ENCODE results near the gene NGFR.

NGFR gene

GRCh38 chr17:49551221-49552069 lies 56.4 kb downstream of the NGFR start:
- no peak for TF ChIP-seq CTCF (IDR thresholded peaks at IDR 0.05; ENCODE audit: insufficient read depth, low read length, poor library complexity, severe bottlenecking)
- H3K27me3 ChIP-seq (replicated peaks; ENCODE audit: control insufficient read depth, insufficient read depth, low read length), result no peaks in the 10 kb centered on the region
- no peak for DNase-seq (ENCODE audit: extremely low read depth, insufficient read length)
- H3K4me3 ChIP-seq (replicated peaks; ENCODE audit: low read depth, low read length), result no peak overlapping the region
- no peaks in the 10 kb centered on the region for H3K36me3 ChIP-seq (ENCODE audit: control insufficient read depth, insufficient read depth, low read length)

- TF ChIP-seq CTCF (IDR thresholded peaks at IDR 0.05; ENCODE audit: insufficient read depth, low read length, poor library complexity, severe bottlenecking), result no peak
- DNase-seq (ENCODE audit: extremely low read depth, insufficient read length), result no peak
- Histone ChIP-seq H3K36me3 (ENCODE audit: control insufficient read depth, insufficient read depth, low read length) (no peaks in the 10 kb centered on the region), H3K27me3 (replicated peaks; ENCODE audit: control insufficient read depth, insufficient read depth, low read length) (no peaks in the 10 kb centered on the region), H3K4me3 (replicated peaks; ENCODE audit: low read depth, low read length) (no peak overlapping the region)
Observed at GRCh38 chr17:49552070-49552751, 57.1 kb downstream of the NGFR start.

- DNase-seq (ENCODE audit: extremely low read depth, insufficient read length), result no peak
- H3K27me3 ChIP-seq (replicated peaks; ENCODE audit: control insufficient read depth, insufficient read depth, low read length), result no peaks in the 10 kb centered on the region
- no peaks in the 10 kb centered on the region for H3K36me3 ChIP-seq (ENCODE audit: control insufficient read depth, insufficient read depth, low read length)
- TF ChIP-seq CTCF (IDR thresholded peaks at IDR 0.05; ENCODE audit: insufficient read depth, low read length, poor library complexity, severe bottlenecking), result no peak
- H3K4me3 ChIP-seq (replicated peaks; ENCODE audit: low read depth, low read length), result no peak overlapping the region
Observed at GRCh38 chr17:49553676-49554335, 58.7 kb downstream of the NGFR start.

- Histone ChIP-seq H3K4me3 (replicated peaks; ENCODE audit: low read depth, low read length) (no peak overlapping the region), H3K27me3 (replicated peaks; ENCODE audit: control insufficient read depth, insufficient read depth, low read length) (no peaks in the 10 kb centered on the region), H3K36me3 (ENCODE audit: control insufficient read depth, insufficient read depth, low read length) (no peaks in the 10 kb centered on the region)
- no peak for DNase-seq (ENCODE audit: extremely low read depth, insufficient read length)
- no peak for TF ChIP-seq CTCF (IDR thresholded peaks at IDR 0.05; ENCODE audit: insufficient read depth, low read length, poor library complexity, severe bottlenecking)
Observed at GRCh38 chr17:49554694-49555494, 59.8 kb downstream of the NGFR start.

GRCh38 chr17:49555495-49556222 lies 60.6 kb downstream of the NGFR start:
- TF ChIP-seq CTCF (IDR thresholded peaks at IDR 0.05; ENCODE audit: insufficient read depth, low read length, poor library complexity, severe bottlenecking), result no peak
- DNase-seq (ENCODE audit: extremely low read depth, insufficient read length), result no peak
- no peak overlapping the region for H3K4me3 ChIP-seq (replicated peaks; ENCODE audit: low read depth, low read length)
- H3K27me3 ChIP-seq (replicated peaks; ENCODE audit: control insufficient read depth, insufficient read depth, low read length), result no peaks in the 10 kb centered on the region
- no peaks in the 10 kb centered on the region for H3K36me3 ChIP-seq (ENCODE audit: control insufficient read depth, insufficient read depth, low read length)
